ENCODE data around the gene SRPK3. TPM values are rescaled to one million over a fixed set of nuclear protein-coding genes. Genes with fewer than 3 reads are reported as not detected.
A peak's percentile ranks its signal among the peaks of the same experiment; 100 is the strongest.
"Not testable (repeated sequence)": the region's sequence is repeated elsewhere in the genome, so short reads cannot be mapped to it uniquely, and the experiment has no call there.

Gene SRPK3
- total RNA-seq, 1 donor from 2014 or later: 43.6 TPM

GRCh38 chrX:153743468-153744209, 37.2 kb upstream of the SRPK3 start:
- DNase-seq: peak; percentile 65
- ATAC-seq; intact Hi-C loops (cut with micrococcal nuclease): not testable (repeated sequence)

GRCh38 chrX:153744210-153745066, 36.4 kb upstream of the SRPK3 start:
- DNase-seq: peak; percentile 39
- intact Hi-C loops (cut with micrococcal nuclease): no loop called here
- no peak for ATAC-seq

- intact Hi-C loops (cut with micrococcal nuclease): not testable (repeated sequence)
Measured at GRCh38 chrX:153745067-153745433, 35.8 kb upstream of the SRPK3 start.

GRCh38 chrX:153746359-153746758, 34.5 kb upstream of the SRPK3 start:
- no peak for ATAC-seq
- intact Hi-C loops (cut with micrococcal nuclease): no loop called here
- no peak for DNase-seq

More at GRCh38 chrX:153745067-153745433, 35.8 kb upstream of the SRPK3 start:
- DNase-seq, ATAC-seq: not testable (repeated sequence)

GRCh38 chrX:153746991-153747390, 33.9 kb upstream of the SRPK3 start:
- intact Hi-C loops (cut with micrococcal nuclease); DNase-seq: not testable (repeated sequence)

GRCh38 chrX:153749017-153749416, 31.8 kb upstream of the SRPK3 start:
- DNase-seq; ATAC-seq; intact Hi-C loops (cut with micrococcal nuclease): not testable (repeated sequence)

More at GRCh38 chrX:153746991-153747390, 33.9 kb upstream of the SRPK3 start:
- not testable (repeated sequence) for ATAC-seq

GRCh38 chrX:153750127-153750774, 30.6 kb upstream of the SRPK3 start:
- no peak for ATAC-seq
- DNase-seq: no peak
- intact Hi-C loops (cut with micrococcal nuclease): no loop called here

- intact Hi-C loops (cut with micrococcal nuclease): no loop called here
- no peak for DNase-seq
Measured at GRCh38 chrX:153755136-153755535, 25.7 kb upstream of the SRPK3 start.

GRCh38 chrX:153761863-153762262, 19.0 kb upstream of the SRPK3 start:
- intact Hi-C loops (cut with micrococcal nuclease): loop anchor here (10.0 kb wide), 1 partner anchor 193 kb away; no protein-coding TSS in a partner anchor
- no peak for DNase-seq
- no peak for ATAC-seq

More at GRCh38 chrX:153755136-153755535, 25.7 kb upstream of the SRPK3 start:
- ATAC-seq: no peak

- DNase-seq: no peak
- no peak for ATAC-seq
- intact Hi-C loops (cut with micrococcal nuclease): loop anchor here (10.0 kb wide), 1 partner anchor 192 kb away; no protein-coding TSS in a partner anchor
Measured at GRCh38 chrX:153762626-153763173, 18.1 kb upstream of the SRPK3 start.

GRCh38 chrX:153763298-153763932, 17.4 kb upstream of the SRPK3 start:
- ATAC-seq (no peak), DNase-seq (no peak)
- intact Hi-C loops (cut with micrococcal nuclease): loop anchor here (10.0 kb wide), 1 partner anchor 191 kb away; no protein-coding TSS in a partner anchor

GRCh38 chrX:153763989-153764755, 16.7 kb upstream of the SRPK3 start, which contains the start of gene PLXNB3:
PLXNB3 (plus strand) TSS chrX:153764249; CDS start chrX:153765536, 1,287 bp downstream.
- ATAC-seq (peak; percentile 90), DNase-seq (peak; percentile 85)
- intact Hi-C loops (cut with micrococcal nuclease): loop anchor here (10.0 kb wide), 1 partner anchor 191 kb away; no protein-coding TSS in a partner anchor

- ATAC-seq (peak; percentile 8), DNase-seq (no peak)
- intact Hi-C loops (cut with micrococcal nuclease): loop anchor here (10.0 kb wide), 1 partner anchor 190 kb away; no protein-coding TSS in a partner anchor
Measured at GRCh38 chrX:153764786-153765137, 16.1 kb upstream of the SRPK3 start.

GRCh38 chrX:153765138-153766079, 15.4 kb upstream of the SRPK3 start:
- DNase-seq (no peak), ATAC-seq (peak; percentile 66)
- intact Hi-C loops (cut with micrococcal nuclease): loop anchor here (10.0 kb wide), 1 partner anchor 189 kb away; no protein-coding TSS in a partner anchor

GRCh38 chrX:153766098-153766817, 14.6 kb upstream of the SRPK3 start:
- ATAC-seq: no peak
- no peak for DNase-seq
- intact Hi-C loops (cut with micrococcal nuclease): loop anchor here (10.0 kb wide), 1 partner anchor 189 kb away; no protein-coding TSS in a partner anchor

Measured in left ventricle myocardium superior (tissue), 1 donor.